DOHH2 (cell line): Measurements from ENCODE around the gene CABCOCO1.

Experiments
- H3F3A ChIP-seq: fragments of 200-600 bp; sonication (generic), shearing (Covaris generic); 2 replicates; pipeline ENCODE4 v1.6.0; 2016; ENCODE audit warnings: antibody characterized with exemption, mild to moderate bottlenecking; ENCODE audit not compliant: control insufficient read depth, insufficient read depth
- H3K27ac ChIP-seq: fragments of 200-600 bp; sonication (generic); 2 replicates; pipeline ENCODE4 v1.5.1; 2014; ENCODE audit warnings: low read depth, mild to moderate bottlenecking, low read length, moderate library complexity
- H3K27me3 ChIP-seq: fragments of 200-600 bp; sonication (generic); 2 replicates; pipeline ENCODE4 v1.6.1; 2014; ENCODE audit warnings: mild to moderate bottlenecking, low read length, mixed read lengths; ENCODE audit not compliant: control insufficient read depth
- H3K36me3 ChIP-seq: fragments of 200-600 bp; sonication (generic); 2 replicates; pipeline ENCODE4 v1.6.1; 2014; ENCODE audit warnings: mild to moderate bottlenecking, low read length, moderate library complexity, mixed read lengths; ENCODE audit not compliant: control insufficient read depth
- H3K4me1 ChIP-seq: fragments of 200-600 bp; sonication (generic); 2 replicates; pipeline ENCODE4 v1.6.1; 2014; ENCODE audit warnings: mild to moderate bottlenecking, low read length, mixed read lengths; ENCODE audit not compliant: control insufficient read depth
- H3K4me2 ChIP-seq: fragments of 200-600 bp; sonication (generic); 2 replicates; pipeline ENCODE4 v1.6.0; 2014; ENCODE audit warnings: mild to moderate bottlenecking, low read length, moderate library complexity
- H3K4me3 ChIP-seq: fragments of 200-600 bp; sonication (generic); 2 replicates; pipeline ENCODE4 v1.5.1; 2014; ENCODE audit warnings: mild to moderate bottlenecking, low read length, mixed read lengths
- H3K79me2 ChIP-seq: fragments of 200-600 bp; sonication (generic); 2 replicates; pipeline ENCODE4 v1.6.1; 2014; ENCODE audit warnings: mild to moderate bottlenecking, low read length, mixed read lengths; ENCODE audit not compliant: control insufficient read depth
- H3K9me2 ChIP-seq: fragments of 200-600 bp; sonication (generic); replicated peaks from 2 replicates; pipeline ENCODE4 v1.6.1; 2014; ENCODE audit warnings: mild to moderate bottlenecking, low read length, mixed read lengths; ENCODE audit not compliant: control insufficient read depth
- H3K9me3 ChIP-seq: fragments of 200-600 bp; sonication (generic); 2 replicates; pipeline ENCODE4 v1.6.1; 2014; ENCODE audit warnings: antibody characterized with exemption, low read length, mixed read lengths; ENCODE audit not compliant: control insufficient read depth, insufficient read depth
- H4K20me1 ChIP-seq: fragments of 200-600 bp; sonication (generic); 2 replicates; pipeline ENCODE4 v1.6.0; 2014; ENCODE audit warnings: low read depth, mild to moderate bottlenecking, antibody characterized with exemption, low read length, moderate library complexity; ENCODE audit not compliant: control insufficient read depth, insufficient read depth
- EZH2phosphoT487 ChIP-seq: fragments of 200-600 bp; sonication (generic); IDR thresholded peaks from 2 replicates; pipeline ENCODE4 v1.6.1; 2017; ENCODE audit warnings: borderline replicate concordance, mild to moderate bottlenecking, antibody characterized with exemption, low read length, moderate library complexity, mixed read lengths
- TF ChIP-seq, protein P1 (sequence below): fragments of 200-600 bp; sonication (generic); IDR thresholded peaks from one replicate; pipeline ENCODE4 v1.5.1; 2014; ENCODE audit warnings: antibody characterized with exemption, mild to moderate bottlenecking, low read depth, low read length; ENCODE audit not compliant: poor library complexity, severe bottlenecking

Gene CABCOCO1

DNA sequence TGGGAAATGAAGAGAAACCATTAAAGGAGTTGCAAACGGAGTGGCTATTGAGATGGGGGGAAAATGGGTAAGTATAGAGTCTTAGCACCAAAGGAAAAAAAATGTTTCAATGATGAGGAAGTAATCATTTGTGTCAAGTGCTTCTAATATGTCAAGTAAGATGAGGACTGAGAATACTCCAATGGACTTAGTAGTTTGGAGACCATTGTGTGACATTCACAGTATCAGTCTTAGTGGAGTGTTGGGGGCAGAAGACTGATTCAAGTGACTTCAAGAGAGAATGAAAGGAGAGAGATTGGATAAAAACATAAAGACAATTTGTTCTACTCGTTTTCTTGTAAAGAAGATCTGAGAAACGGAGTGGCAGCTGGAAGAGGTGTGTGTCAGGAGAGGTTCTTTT, 150.2 kb downstream of the CABCOCO1 start:
- no peaks in the 10 kb centered on the region for H3K9me3 ChIP-seq
- no peaks in the 10 kb centered on the region for H3F3A ChIP-seq
- H4K20me1 ChIP-seq, result no peaks in the 10 kb centered on the region
- H3K27me3 ChIP-seq, result no peaks in the 10 kb centered on the region
- no peak overlapping the region for H3K4me3 ChIP-seq
- H3K4me2 ChIP-seq, result no peak overlapping the region
- no peaks in the 10 kb centered on the region for H3K4me1 ChIP-seq
- TF ChIP-seq, protein P1, sequence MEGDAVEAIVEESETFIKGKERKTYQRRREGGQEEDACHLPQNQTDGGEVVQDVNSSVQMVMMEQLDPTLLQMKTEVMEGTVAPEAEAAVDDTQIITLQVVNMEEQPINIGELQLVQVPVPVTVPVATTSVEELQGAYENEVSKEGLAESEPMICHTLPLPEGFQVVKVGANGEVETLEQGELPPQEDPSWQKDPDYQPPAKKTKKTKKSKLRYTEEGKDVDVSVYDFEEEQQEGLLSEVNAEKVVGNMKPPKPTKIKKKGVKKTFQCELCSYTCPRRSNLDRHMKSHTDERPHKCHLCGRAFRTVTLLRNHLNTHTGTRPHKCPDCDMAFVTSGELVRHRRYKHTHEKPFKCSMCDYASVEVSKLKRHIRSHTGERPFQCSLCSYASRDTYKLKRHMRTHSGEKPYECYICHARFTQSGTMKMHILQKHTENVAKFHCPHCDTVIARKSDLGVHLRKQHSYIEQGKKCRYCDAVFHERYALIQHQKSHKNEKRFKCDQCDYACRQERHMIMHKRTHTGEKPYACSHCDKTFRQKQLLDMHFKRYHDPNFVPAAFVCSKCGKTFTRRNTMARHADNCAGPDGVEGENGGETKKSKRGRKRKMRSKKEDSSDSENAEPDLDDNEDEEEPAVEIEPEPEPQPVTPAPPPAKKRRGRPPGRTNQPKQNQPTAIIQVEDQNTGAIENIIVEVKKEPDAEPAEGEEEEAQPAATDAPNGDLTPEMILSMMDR, result no peak
- no peak for TF ChIP-seq EZH2phosphoT487
- no peaks in the 10 kb centered on the region for H3K79me2 ChIP-seq
- H3K9me2 ChIP-seq, result no peaks in the 10 kb centered on the region
- H3K27ac ChIP-seq, result no peak overlapping the region
- H3K36me3 ChIP-seq, result no peaks in the 10 kb centered on the region

DNA sequence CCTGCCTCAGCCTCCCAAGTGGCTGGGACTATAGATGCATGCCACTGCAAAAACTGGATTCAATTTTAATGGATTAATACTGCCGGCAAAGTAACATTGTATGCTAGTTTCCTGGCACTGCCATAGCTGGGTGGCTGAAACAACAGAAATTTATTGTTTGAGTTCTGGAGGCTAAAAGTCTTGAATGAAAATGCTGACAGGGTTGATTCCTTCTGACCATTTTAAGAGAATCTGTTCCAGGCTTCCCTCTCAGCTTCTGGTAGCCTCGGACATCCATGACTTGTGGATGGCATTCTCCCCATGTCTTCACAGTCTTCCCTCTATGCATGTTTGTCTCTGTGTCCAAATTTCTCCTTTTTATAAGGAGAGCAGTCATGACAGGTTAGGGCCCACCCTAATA, 151.4 kb downstream of the CABCOCO1 start:
- TF ChIP-seq, protein P1, result no peak
- no peak for TF ChIP-seq EZH2phosphoT487
- H3F3A ChIP-seq, result no peaks in the 10 kb centered on the region
- H3K4me2 ChIP-seq, result no peak overlapping the region
- no peaks in the 10 kb centered on the region for H3K9me2 ChIP-seq
- H3K9me3 ChIP-seq, result no peaks in the 10 kb centered on the region
- H3K4me3 ChIP-seq, result no peak overlapping the region
- H3K79me2 ChIP-seq, result no peaks in the 10 kb centered on the region
- no peak overlapping the region for H3K27ac ChIP-seq
- no peaks in the 10 kb centered on the region for H3K4me1 ChIP-seq
- H3K27me3 ChIP-seq, result no peaks in the 10 kb centered on the region
- no peaks in the 10 kb centered on the region for H3K36me3 ChIP-seq
- no peaks in the 10 kb centered on the region for H4K20me1 ChIP-seq

DNA sequence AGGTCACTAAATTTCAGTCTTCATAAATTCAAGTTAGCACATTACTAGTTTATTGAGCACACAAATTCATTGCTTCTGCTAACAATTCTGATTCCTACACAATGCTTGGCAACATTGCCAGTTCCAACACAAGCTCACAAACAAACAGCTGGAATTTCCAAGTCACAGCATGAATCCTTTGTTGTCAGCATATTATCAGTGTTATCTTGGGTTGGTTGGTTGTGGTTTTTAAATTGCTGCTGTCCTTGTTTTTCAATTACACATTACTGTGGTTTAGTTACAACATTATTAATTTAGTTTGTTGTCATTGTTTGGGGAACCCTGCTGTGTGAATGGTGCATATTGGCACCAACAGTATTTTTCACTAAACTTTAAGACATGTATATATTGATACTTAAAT, 152.8 kb downstream of the CABCOCO1 start:
- H3K9me2 ChIP-seq, result no peaks in the 10 kb centered on the region
- no peak overlapping the region for H3K4me3 ChIP-seq
- no peaks in the 10 kb centered on the region for H3F3A ChIP-seq
- H3K79me2 ChIP-seq, result no peaks in the 10 kb centered on the region
- no peak overlapping the region for H3K4me2 ChIP-seq
- H3K9me3 ChIP-seq, result no peaks in the 10 kb centered on the region
- no peaks in the 10 kb centered on the region for H3K36me3 ChIP-seq
- no peaks in the 10 kb centered on the region for H4K20me1 ChIP-seq
- H3K4me1 ChIP-seq, result no peaks in the 10 kb centered on the region
- no peak overlapping the region for H3K27ac ChIP-seq
- TF ChIP-seq EZH2phosphoT487, result no peak
- TF ChIP-seq, protein P1, result no peak
- H3K27me3 ChIP-seq, result no peaks in the 10 kb centered on the region
